K562 (cell line): ENCODE data around the gene ENDOV. TPM values are rescaled to one million over a fixed set of nuclear protein-coding genes. Genes with fewer than 3 reads are reported as not detected.

Experiments used
- EHMT2 ChIP-seq: fragments of 450-650 bp; IDR thresholded peaks from 2 replicates; pipeline ENCODE4 v1.6.1; 2018; ENCODE audit warnings: antibody characterized with exemption
- ELF1 ChIP-seq: fragments of 200-800 bp; sonication (Bioruptor generic); IDR thresholded peaks from 2 replicates; pipeline ENCODE4 v1.6.1; 2016; ENCODE audit warnings: missing genetic modification characterization, missing compliant biosample characterization
- PHF8 ChIP-seq: fragments of 200-600 bp; sonication (generic); IDR thresholded peaks from 2 replicates; pipeline ENCODE4 v1.6.1; 2012; ENCODE audit warnings: mixed run types, mild to moderate bottlenecking, inconsistent platforms, low read length, moderate library complexity, borderline replicate concordance
- SIX5 ChIP-seq, 2 experiments: IDR thresholded peaks; 2 replicates each; pipeline ENCODE4 v1.6.1; 2011; ENCODE audit warnings: low read length in 2 of 2, borderline replicate concordance in 1 of 2, low read depth in 1 of 2, mild to moderate bottlenecking in 1 of 2, moderate library complexity in 1 of 2; ENCODE audit not compliant: insufficient read depth in 1 of 2
- polyA plus RNA-seq, 8 experiments: library from polyadenylated mRNA; depleted of rRNA in 4 of 8; stranded (reverse) in 5 of 8; unstranded in 3 of 8; fragments of >200 nt; fragmentation: Nextera tagmentation in 2 of 8; fragmentation: Illumina TruSeq in 1 of 8; extraction: Ambion mirVana in 2 of 8; extraction: Trizol in 1 of 8; gene quantifications; 2 replicates each; pipeline versions ENCODE4 v1.2.1 to v1.2.3, GENCODE V29; 2011 to 2014; ENCODE audit warnings: inconsistent platforms in 1 of 8, missing spikeins in 1 of 8
- total RNA-seq, 7 experiments: library from RNA; depleted of rRNA in 6 of 7; stranded (reverse); fragments of >200 nt in 6 of 7; fragmentation: Illumina TruSeq in 2 of 7; extraction: Trizol in 2 of 7; gene quantifications; 2 replicates each; pipeline versions ENCODE4 v1.2.1 to v1.2.3, GENCODE V29; 2011 to 2021; ENCODE audit warnings: low replicate concordance in 1 of 7
- TF ChIP-seq, protein P1 (sequence below), 2 experiments: IDR thresholded peaks; 2 replicates each; pipeline ENCODE4 v1.6.1; 2012; ENCODE audit warnings: improper control_type of control experiment in 2 of 2, low read depth in 2 of 2, low read length in 2 of 2, borderline replicate concordance in 1 of 2
- TF ChIP-seq, protein P2 (sequence below), 2 experiments: fragments of 200-800 bp in 1 of 2; sonication (Bioruptor generic) in 1 of 2; sonication (generic) in 1 of 2; formaldehyde crosslinking in 1 of 2; IDR thresholded peaks in 1 of 2; conservative IDR thresholded peaks in 1 of 2; 2 replicates each; pipeline versions ENCODE4 v1.5.0 to v1.6.1; 2016 to 2020; ENCODE audit warnings: missing compliant biosample characterization in 1 of 2, missing genetic modification characterization in 1 of 2, missing genetic modification reagents in 1 of 2

The ENDOV gene
- total and polyA plus RNA-seq, 9 of the 15 experiments (the other 6 are each of a cell fraction or from before 2014, with no cell fraction given): 1.2 to 8.2 (median 3.7) TPM

DNA sequence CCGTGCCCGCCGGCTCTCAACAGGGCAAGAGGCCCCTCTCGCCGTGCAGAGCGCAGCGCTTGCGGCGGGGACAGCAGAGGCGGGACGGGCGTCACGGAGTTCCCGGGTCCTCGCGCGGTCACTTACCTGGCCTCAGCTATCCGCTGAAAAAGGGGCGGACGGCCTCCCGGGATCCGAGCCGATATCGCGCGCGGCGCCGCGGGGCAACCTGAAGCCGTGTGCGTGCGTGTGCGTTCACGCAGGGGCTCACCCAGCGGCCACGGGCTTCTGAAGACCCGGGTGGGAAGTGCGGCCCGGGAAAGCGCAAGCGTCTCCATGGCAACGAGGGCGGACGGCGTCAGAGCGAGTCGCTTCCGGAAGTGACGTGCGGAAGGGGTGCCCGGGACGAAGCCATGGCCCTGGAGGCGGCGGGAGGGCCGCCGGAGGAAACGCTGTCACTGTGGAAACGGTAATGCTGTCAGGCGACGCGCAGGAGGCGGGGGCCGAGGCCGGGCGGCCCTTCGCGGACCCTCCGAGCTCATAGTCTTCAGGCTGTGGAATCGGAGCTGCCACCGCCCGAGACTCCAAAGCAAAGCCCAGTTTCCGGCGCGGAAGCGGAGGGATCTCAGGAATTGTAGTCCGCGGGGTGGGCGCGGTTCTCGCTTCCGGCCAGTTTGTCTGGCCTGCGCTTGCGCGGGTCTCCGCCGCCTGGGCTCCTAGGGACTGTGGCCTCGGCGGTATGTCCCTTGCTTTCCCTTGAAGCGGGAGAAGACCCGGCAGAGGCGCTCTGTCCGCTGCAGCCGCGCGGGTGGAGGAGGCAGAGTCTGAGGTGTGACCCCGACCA is at the start of gene ENDOV (continued):
- TF ChIP-seq, protein P1, sequence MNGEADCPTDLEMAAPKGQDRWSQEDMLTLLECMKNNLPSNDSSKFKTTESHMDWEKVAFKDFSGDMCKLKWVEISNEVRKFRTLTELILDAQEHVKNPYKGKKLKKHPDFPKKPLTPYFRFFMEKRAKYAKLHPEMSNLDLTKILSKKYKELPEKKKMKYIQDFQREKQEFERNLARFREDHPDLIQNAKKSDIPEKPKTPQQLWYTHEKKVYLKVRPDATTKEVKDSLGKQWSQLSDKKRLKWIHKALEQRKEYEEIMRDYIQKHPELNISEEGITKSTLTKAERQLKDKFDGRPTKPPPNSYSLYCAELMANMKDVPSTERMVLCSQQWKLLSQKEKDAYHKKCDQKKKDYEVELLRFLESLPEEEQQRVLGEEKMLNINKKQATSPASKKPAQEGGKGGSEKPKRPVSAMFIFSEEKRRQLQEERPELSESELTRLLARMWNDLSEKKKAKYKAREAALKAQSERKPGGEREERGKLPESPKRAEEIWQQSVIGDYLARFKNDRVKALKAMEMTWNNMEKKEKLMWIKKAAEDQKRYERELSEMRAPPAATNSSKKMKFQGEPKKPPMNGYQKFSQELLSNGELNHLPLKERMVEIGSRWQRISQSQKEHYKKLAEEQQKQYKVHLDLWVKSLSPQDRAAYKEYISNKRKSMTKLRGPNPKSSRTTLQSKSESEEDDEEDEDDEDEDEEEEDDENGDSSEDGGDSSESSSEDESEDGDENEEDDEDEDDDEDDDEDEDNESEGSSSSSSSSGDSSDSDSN (IDR thresholded peaks at IDR 0.05; ENCODE audit: borderline replicate concordance in 1 of 2, low read depth in 2 of 2, low read length in 2 of 2): no peak
- TF ChIP-seq SIX5 (IDR thresholded peaks at IDR 0.05; ENCODE audit: borderline replicate concordance in 1 of 2, insufficient read depth in 1 of 2, low read depth in 1 of 2, low read length in 2 of 2): peak in 1 of 2 experiments; percentile 14; a peak in 1 of 4 replicates
- TF ChIP-seq ELF1: peak; percentile 93
- TF ChIP-seq, protein P2, sequence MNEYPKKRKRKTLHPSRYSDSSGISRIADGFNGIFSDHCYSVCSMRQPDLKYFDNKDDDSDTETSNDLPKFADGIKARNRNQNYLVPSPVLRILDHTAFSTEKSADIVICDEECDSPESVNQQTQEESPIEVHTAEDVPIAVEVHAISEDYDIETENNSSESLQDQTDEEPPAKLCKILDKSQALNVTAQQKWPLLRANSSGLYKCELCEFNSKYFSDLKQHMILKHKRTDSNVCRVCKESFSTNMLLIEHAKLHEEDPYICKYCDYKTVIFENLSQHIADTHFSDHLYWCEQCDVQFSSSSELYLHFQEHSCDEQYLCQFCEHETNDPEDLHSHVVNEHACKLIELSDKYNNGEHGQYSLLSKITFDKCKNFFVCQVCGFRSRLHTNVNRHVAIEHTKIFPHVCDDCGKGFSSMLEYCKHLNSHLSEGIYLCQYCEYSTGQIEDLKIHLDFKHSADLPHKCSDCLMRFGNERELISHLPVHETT (CRISPR knock-in tag; conservative IDR thresholded peaks at IDR 0.05 in 1 of 2, IDR thresholded peaks at IDR 0.05 in 1 of 2): 0 out of 4 replicates have a peak, but pooled peaks of 1 of the 2 experiments have one; percentile 42
- peak; percentile 79; the same call in 1 of the 2 replicates for TF ChIP-seq PHF8
- TF ChIP-seq EHMT2: 0 out of 2 replicates have a peak, but pooled peaks have one; percentile 23
